Measurements from ENCODE around the gene NKAPD1. TPM values are rescaled to one million over a fixed set of nuclear protein-coding genes. Genes with fewer than 3 reads are reported as not detected.
A peak's percentile ranks its signal among the peaks of the same experiment; 100 is the strongest.
"Not testable (repeated sequence)": the region's sequence is repeated elsewhere in the genome, so short reads cannot be mapped to it uniquely, and the experiment has no call there.

Gene NKAPD1
- total RNA-seq, 1 donor from 2014 or later, result 11.8 TPM

- Histone ChIP-seq H3K27ac (peak overlapping the region; percentile 77), H3K4me3 (peak overlapping the region; percentile 64 to 83), H3K36me3 (peaks cover under 1 to 65% of the 10 kb centered on the region in 2 donors), H3K27me3 (no peaks in the 10 kb centered on the region), H3K4me1 (peaks cover 35% of the 10 kb centered on the region), H3K9me3 (no peaks in the 10 kb centered on the region)
- TF ChIP-seq, protein P1, sequence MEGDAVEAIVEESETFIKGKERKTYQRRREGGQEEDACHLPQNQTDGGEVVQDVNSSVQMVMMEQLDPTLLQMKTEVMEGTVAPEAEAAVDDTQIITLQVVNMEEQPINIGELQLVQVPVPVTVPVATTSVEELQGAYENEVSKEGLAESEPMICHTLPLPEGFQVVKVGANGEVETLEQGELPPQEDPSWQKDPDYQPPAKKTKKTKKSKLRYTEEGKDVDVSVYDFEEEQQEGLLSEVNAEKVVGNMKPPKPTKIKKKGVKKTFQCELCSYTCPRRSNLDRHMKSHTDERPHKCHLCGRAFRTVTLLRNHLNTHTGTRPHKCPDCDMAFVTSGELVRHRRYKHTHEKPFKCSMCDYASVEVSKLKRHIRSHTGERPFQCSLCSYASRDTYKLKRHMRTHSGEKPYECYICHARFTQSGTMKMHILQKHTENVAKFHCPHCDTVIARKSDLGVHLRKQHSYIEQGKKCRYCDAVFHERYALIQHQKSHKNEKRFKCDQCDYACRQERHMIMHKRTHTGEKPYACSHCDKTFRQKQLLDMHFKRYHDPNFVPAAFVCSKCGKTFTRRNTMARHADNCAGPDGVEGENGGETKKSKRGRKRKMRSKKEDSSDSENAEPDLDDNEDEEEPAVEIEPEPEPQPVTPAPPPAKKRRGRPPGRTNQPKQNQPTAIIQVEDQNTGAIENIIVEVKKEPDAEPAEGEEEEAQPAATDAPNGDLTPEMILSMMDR (IDR thresholded peaks at IDR 0.05), result no peak
- DNase-seq (ENCODE audit: extremely low spot score in 2 of 2), result no peak
- intact Hi-C loops (cut with DNase I), result loop anchor here (5.0 kb wide), 1 partner anchor 210 kb away; the partner anchor contains the start of genes CFAP68 and FDXACB1
These were observed 13.1 kb downstream of the NKAPD1 start for GRCh38 chr11:112087212-112087611.

GRCh38 chr11:112095302-112095701 lies 21.2 kb downstream of the NKAPD1 start:
- DNase-seq (ENCODE audit: extremely low spot score in 2 of 2); H3K4me3 ChIP-seq; intact Hi-C loops (cut with DNase I); H3K4me1 ChIP-seq; H3K27ac ChIP-seq; H3K9me3 ChIP-seq; H3K27me3 ChIP-seq: not testable (repeated sequence)
- peaks cover 0 to 65% of the 10 kb centered on the region in 2 donors for H3K36me3 ChIP-seq

DNA sequence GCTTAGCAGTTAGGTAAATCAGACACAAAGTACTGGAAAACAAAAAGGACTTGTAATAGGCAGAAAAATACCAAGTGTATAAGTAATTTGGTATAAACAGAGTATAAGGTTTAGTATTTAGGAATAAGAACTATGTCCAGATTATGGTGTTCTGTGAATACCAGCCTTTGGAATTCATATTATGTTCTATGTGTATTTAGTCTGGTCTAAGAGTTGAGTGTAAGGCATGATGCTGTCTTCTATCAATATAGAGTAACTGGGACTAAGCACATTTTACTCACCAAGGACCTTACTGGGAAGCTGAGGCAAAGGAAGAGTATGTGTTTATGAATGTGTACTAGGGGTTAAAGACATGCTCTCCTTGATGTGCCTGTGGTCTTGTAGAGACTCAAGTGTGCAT lies 22.1 kb downstream of the NKAPD1 start:
- no peaks in the 10 kb centered on the region for H3K9me3 ChIP-seq
- peaks cover 0 to 56% of the 10 kb centered on the region in 2 donors for H3K36me3 ChIP-seq
- no peak overlapping the region for H3K4me3 ChIP-seq
- no peak for DNase-seq (ENCODE audit: extremely low spot score in 2 of 2)
- H3K27ac ChIP-seq, result no peak overlapping the region
- H3K4me1 ChIP-seq, result no peaks in the 10 kb centered on the region
- intact Hi-C loops (cut with DNase I), result no loop called here
- H3K27me3 ChIP-seq, result no peaks in the 10 kb centered on the region
- TF ChIP-seq POLR2A (IDR thresholded peaks at IDR 0.05) (no peak), POLR2AphosphoS5 (IDR thresholded peaks at IDR 0.05; ENCODE audit: insufficient read depth in 1 of 2, low read depth in 1 of 2) (no peak)
- TF ChIP-seq, protein P1 (IDR thresholded peaks at IDR 0.05), result no peak

DNA sequence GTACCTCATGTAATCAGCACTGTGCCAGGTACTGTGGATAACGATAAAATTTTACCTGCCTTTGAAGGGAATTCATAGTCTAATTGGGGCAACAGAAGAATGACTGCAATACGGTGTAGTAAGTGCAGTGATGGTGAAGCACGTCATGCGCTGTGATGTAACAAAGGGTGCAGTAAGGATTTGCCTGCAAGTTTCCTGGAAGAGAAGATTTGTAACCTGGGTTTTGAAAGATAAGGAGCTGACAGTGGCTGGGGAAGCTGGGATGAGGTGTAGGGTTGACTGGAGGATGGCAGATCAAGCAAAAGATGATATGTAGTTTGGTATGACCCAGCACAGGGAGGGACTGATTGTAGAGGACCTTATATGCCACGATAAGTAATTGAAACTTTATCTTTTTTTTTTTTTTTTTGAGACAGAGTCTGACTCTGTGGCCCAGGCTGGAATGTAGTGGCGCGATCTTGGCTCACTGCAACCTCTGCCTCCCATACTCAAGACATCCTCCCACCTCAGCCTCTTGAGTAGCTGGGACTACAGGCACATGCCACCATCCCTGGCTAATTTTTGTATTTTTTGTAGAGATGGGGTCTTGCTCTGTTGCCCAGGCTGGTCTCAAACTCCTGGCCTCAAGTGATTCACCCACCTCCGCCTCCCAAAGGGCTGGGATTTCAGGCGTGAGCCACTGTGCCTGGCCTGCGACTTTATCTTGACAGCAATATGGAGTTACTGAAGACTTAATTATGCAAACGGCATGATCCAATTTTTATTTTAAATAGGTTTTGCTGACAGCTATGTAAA lies 23.8 kb downstream of the NKAPD1 start:
- intact Hi-C loops (cut with DNase I), result no loop called here
- Histone ChIP-seq H3K36me3 (peaks cover 0 to 39% of the 10 kb centered on the region in 2 donors), H3K27me3 (no peaks in the 10 kb centered on the region), H3K4me1 (no peaks in the 10 kb centered on the region), H3K9me3 (no peaks in the 10 kb centered on the region), H3K27ac (no peak overlapping the region), H3K4me3 (no peak overlapping the region)
- DNase-seq (ENCODE audit: extremely low spot score in 2 of 2), result no peak
- TF ChIP-seq POLR2AphosphoS5 (IDR thresholded peaks at IDR 0.05; ENCODE audit: insufficient read depth in 1 of 2, low read depth in 1 of 2) (no peak), POLR2A (IDR thresholded peaks at IDR 0.05) (no peak)
- TF ChIP-seq, protein P1 (IDR thresholded peaks at IDR 0.05), result no peak

- peaks cover 0 to 16% of the 10 kb centered on the region in 2 donors for H3K36me3 ChIP-seq
- intact Hi-C loops (cut with DNase I), result no loop called here
- no peaks in the 10 kb centered on the region for H3K4me1 ChIP-seq
- DNase-seq (ENCODE audit: extremely low spot score in 2 of 2), result no peak
- H3K4me3 ChIP-seq, result no peak overlapping the region
- H3K27ac ChIP-seq, result no peak overlapping the region
- H3K27me3 ChIP-seq, result no peaks in the 10 kb centered on the region
- no peaks in the 10 kb centered on the region for H3K9me3 ChIP-seq
- no peak for TF ChIP-seq POLR2A (IDR thresholded peaks at IDR 0.05)
- TF ChIP-seq, protein P1 (IDR thresholded peaks at IDR 0.05), result no peak
- no peak for TF ChIP-seq POLR2AphosphoS5 (IDR thresholded peaks at IDR 0.05; ENCODE audit: insufficient read depth in 1 of 2, low read depth in 1 of 2)
These were observed 26.4 kb downstream of the NKAPD1 start for GRCh38 chr11:112100462-112100861.

Data from vagina (tissue), 2 donors.